GM12878 (cell line): ENCODE data around the gene PITX1.

ENCODE experiments used
- CTCF ChIP-seq, 3 experiments: IDR thresholded peaks in 2 of 3; conservative IDR thresholded peaks in 1 of 3; 2 replicates each; pipeline ENCODE4 v1.5.1; 2011; ENCODE audit warnings: low read depth in 3 of 3, low read length in 3 of 3, mild to moderate bottlenecking in 3 of 3, control low read depth in 2 of 3, moderate library complexity in 2 of 3, inconsistent platforms in 1 of 3, mixed read lengths in 1 of 3; ENCODE audit not compliant: control insufficient read depth in 2 of 3, insufficient read depth in 1 of 3; ENCODE audit errors: extremely low read depth in 1 of 3
- HSF1 ChIP-seq: fragments of 150-350 bp; IDR thresholded peaks from 2 replicates; pipeline ENCODE4 v1.6.1; 2014; ENCODE audit warnings: mild to moderate bottlenecking, low read depth, low read length

GRCh38 chr5:135027697-135028615 is 6.1 kb downstream of the PITX1 start:
- no peak for TF ChIP-seq CTCF (IDR thresholded peaks at IDR 0.05 in 2 of 3, conservative IDR thresholded peaks at IDR 0.05 in 1 of 3; ENCODE audit: control insufficient read depth in 2 of 3, extremely low read depth in 1 of 3, insufficient read depth in 1 of 3, low read depth in 3 of 3, low read length in 3 of 3)
- TF ChIP-seq HSF1 = no peak
